MM.1S (cell line): ENCODE measurements around the gene HDAC5.

Experiments
- DNase-seq: peaks from one replicate; pipeline ENCODE4 v3.0.0-alpha.2; 2015
- H2AFZ ChIP-seq: fragments of 300-600 bp; sonication (generic); 2 replicates; pipeline ENCODE4 v1.6.0; 2016; ENCODE audit warnings: antibody characterized with exemption, low read length
- H3F3A ChIP-seq: fragments of 300-600 bp; sonication (generic); 2 replicates; pipeline ENCODE4 v1.6.1; 2016; ENCODE audit warnings: mild to moderate bottlenecking, antibody characterized with exemption, low read length, moderate library complexity, mixed read lengths; ENCODE audit not compliant: insufficient read depth
- H3K27ac ChIP-seq: fragments of 300-600 bp; sonication (generic); 2 replicates; pipeline ENCODE4 v1.5.1; 2016; ENCODE audit warnings: mild to moderate bottlenecking, low read length
- H3K27me3 ChIP-seq: fragments of 300-600 bp; sonication (generic); replicated peaks from 2 replicates; pipeline ENCODE4 v1.6.0; 2016; ENCODE audit warnings: low read length; ENCODE audit not compliant: insufficient read depth
- H3K36me3 ChIP-seq: fragments of 300-600 bp; sonication (generic); replicated peaks from 2 replicates; pipeline ENCODE4 v1.6.1; 2016; ENCODE audit warnings: mild to moderate bottlenecking, low read length, mixed read lengths; ENCODE audit not compliant: insufficient read depth
- H3K4me1 ChIP-seq: fragments of 300-600 bp; sonication (generic); 2 replicates; pipeline ENCODE4 v1.6.1; 2016; ENCODE audit warnings: low read length, mixed read lengths
- H3K4me2 ChIP-seq: fragments of 300-600 bp; sonication (generic); 2 replicates; pipeline ENCODE4 v1.6.0; 2016; ENCODE audit warnings: low read depth, low read length
- H3K4me3 ChIP-seq: fragments of 300-600 bp; sonication (generic); 2 replicates; pipeline ENCODE4 v1.5.1; 2016; ENCODE audit warnings: low read length, mixed read lengths
- H3K79me2 ChIP-seq: fragments of 300-600 bp; sonication (generic); 2 replicates; pipeline ENCODE4 v1.6.1; 2016; ENCODE audit warnings: mixed run types, low read length, mixed read lengths
- H3K9ac ChIP-seq: fragments of 300-600 bp; sonication (generic); 2 replicates; pipeline ENCODE4 v1.6.1; 2016; ENCODE audit warnings: low read length, mixed read lengths
- H3K9me2 ChIP-seq: fragments of 300-600 bp; sonication (generic); replicated peaks from 2 replicates; pipeline ENCODE4 v1.6.1; 2016; ENCODE audit warnings: mild to moderate bottlenecking, low read length, mixed read lengths; ENCODE audit not compliant: insufficient read depth
- H3K9me3 ChIP-seq: fragments of 300-600 bp; sonication (generic); replicated peaks from 2 replicates; pipeline ENCODE4 v1.6.1; 2016; ENCODE audit warnings: mild to moderate bottlenecking, low read length, mixed read lengths; ENCODE audit not compliant: insufficient read depth
- H4K20me1 ChIP-seq: fragments of 300-600 bp; sonication (generic); 2 replicates; pipeline ENCODE4 v1.6.1; 2016; ENCODE audit warnings: mild to moderate bottlenecking, low read length, moderate library complexity, mixed read lengths; ENCODE audit not compliant: insufficient read depth
- CTCF ChIP-seq: fragments of 300-600 bp; sonication (generic); IDR thresholded peaks from 2 replicates; pipeline ENCODE4 v1.5.1; 2016; ENCODE audit warnings: antibody characterized with exemption, low read length, mixed read lengths
- EZH2 ChIP-seq: fragments of 300-600 bp; sonication (generic); optimal IDR thresholded peaks from 2 replicates; pipeline ENCODE3; 2017; ENCODE audit warnings: low read depth, mild to moderate bottlenecking, antibody characterized with exemption, low read length, mixed read lengths
- EZH2phosphoT487 ChIP-seq: fragments of 300-600 bp; sonication (generic); IDR thresholded peaks from 2 replicates; pipeline ENCODE4 v1.6.1; 2018; ENCODE audit warnings: antibody characterized with exemption, low read length

The HDAC5 gene

DNA sequence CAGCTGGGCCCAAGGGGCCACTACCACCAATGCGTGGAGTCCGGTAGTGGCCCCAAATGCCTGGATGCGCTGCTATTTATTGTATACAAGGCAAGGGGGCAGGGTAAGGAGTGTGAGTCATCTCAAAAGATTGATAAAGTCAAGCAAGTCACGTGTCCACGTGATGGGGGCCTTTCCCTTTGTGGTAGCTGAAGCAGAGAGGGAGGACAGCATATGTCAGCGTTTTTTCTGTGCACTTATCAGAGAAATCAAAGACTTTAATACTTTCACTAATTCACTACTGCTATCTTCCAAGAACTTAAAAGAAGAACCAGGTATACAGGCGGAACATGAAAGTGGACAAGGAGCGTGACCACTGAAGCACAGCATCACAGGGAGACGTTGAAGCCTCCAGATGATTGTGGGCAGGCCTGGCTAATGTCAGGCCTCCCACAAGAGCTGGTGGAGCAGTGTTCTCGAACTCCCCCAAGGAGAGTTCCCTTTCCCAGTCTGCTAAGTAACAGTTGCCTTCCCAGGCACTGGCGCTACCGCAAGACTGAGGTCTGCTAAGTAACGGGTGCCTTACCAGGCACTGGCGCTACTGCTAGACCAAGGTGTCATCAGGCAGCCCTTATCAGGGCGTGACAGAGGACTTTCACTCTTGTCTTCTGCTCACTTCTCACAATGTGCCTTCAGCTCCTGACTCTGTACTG, 36.2 kb upstream of the HDAC5 start:
- Histone ChIP-seq H3K4me3 (no peak overlapping the region), H3F3A (no peaks in the 10 kb centered on the region), H2AFZ (no peak overlapping the region), H3K79me2 (no peaks in the 10 kb centered on the region), H3K27ac (no peak overlapping the region), H3K4me1 (no peaks in the 10 kb centered on the region), H3K9me3 (no peaks in the 10 kb centered on the region), H3K9ac (no peak overlapping the region), H3K27me3 (no peaks in the 10 kb centered on the region), H4K20me1 (no peaks in the 10 kb centered on the region), H3K9me2 (no peaks in the 10 kb centered on the region), H3K36me3 (no peaks in the 10 kb centered on the region), H3K4me2 (no peak overlapping the region)
- TF ChIP-seq EZH2phosphoT487 (no peak), EZH2 (no peak), CTCF (no peak)
- DNase-seq, result no peak

GRCh38 chr17:44155488-44155887, 32.0 kb upstream of the HDAC5 start:
- Histone ChIP-seq H3K27me3 (no peaks in the 10 kb centered on the region), H2AFZ (no peak overlapping the region), H4K20me1 (no peaks in the 10 kb centered on the region), H3K9ac (no peak overlapping the region), H3K9me2 (no peaks in the 10 kb centered on the region), H3K79me2 (peaks cover 19% of the 10 kb centered on the region), H3K4me2 (no peak overlapping the region), H3K4me3 (no peak overlapping the region), H3K36me3 (no peaks in the 10 kb centered on the region), H3F3A (no peaks in the 10 kb centered on the region), H3K27ac (no peak overlapping the region), H3K9me3 (no peaks in the 10 kb centered on the region), H3K4me1 (no peaks in the 10 kb centered on the region)
- TF ChIP-seq CTCF (no peak), EZH2phosphoT487 (no peak), EZH2 (no peak)
- no peak for DNase-seq

DNA sequence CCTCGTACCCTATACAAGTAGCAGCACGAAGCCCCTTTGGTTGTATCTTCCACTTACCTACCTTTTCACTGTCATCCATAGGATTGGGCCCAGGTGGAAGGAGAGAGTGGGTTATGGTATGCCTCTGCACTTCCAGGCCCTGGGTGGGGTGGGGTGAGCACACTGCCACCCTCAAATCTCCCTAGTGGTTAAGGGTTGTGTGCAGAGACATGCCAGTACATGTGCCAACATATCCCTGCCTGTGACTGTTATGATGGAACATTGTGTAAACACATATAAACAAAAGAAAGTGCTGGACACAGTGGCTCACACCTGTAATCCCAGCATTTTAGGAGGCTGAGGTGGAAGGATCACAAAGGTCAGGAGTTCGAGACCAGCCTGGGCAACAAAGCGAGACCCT, 29.4 kb upstream of the HDAC5 start:
- Histone ChIP-seq H3K36me3 (no peaks in the 10 kb centered on the region; the same call in 1 of the 2 replicates), H4K20me1 (no peaks in the 10 kb centered on the region), H3K9me2 (no peaks in the 10 kb centered on the region), H3K27ac (no peak overlapping the region), H3K27me3 (no peaks in the 10 kb centered on the region), H3K9me3 (no peaks in the 10 kb centered on the region), H2AFZ (no peak overlapping the region), H3K9ac (no peak overlapping the region), H3F3A (no peaks in the 10 kb centered on the region), H3K4me3 (no peak overlapping the region), H3K79me2 (peaks cover 35% of the 10 kb centered on the region), H3K4me2 (no peak overlapping the region), H3K4me1 (no peaks in the 10 kb centered on the region)
- TF ChIP-seq CTCF, result no peak
- no peak for TF ChIP-seq EZH2
- no peak for TF ChIP-seq EZH2phosphoT487
- no peak for DNase-seq
